Activated B cell treated with CpG ODN at 0.5 μM for 24 hours (primary cell): ENCODE data around the gene ADCY1. TPM values are rescaled to one million over a fixed set of nuclear protein-coding genes. Genes with fewer than 3 reads are reported as not detected.

Experiments used
- ATAC-seq: fragments of 200-7000 bp; cut with Tn5 transposase; one replicate; pipeline ENCODE4 v1.10.0; 2021; ENCODE audit warnings: low read depth, mild to moderate bottlenecking, moderate library complexity
- CTCF ChIA-PET: fragments of 350-600 bp; sonication (Branson Sonifier 250); formaldehyde crosslinking; loops from one replicate; lab custom pipeline; 2021; ENCODE audit warnings: antibody characterized with exemption; lab: Charles Lee
- POLR2A ChIA-PET: fragments of 350-600 bp; sonication (Branson Sonifier 250); formaldehyde crosslinking; loops from one replicate; lab custom pipeline; 2021; ENCODE audit warnings: antibody characterized with exemption; lab: Charles Lee
- DNase-seq: peaks from one replicate; pipeline ENCODE4 v3.0.0; 2022
- H3K27ac Mint-ChIP-seq: one replicate; pipeline ENCODE4 v1.8.0; 2020; ENCODE audit warnings: mixed read lengths
- H3K27me3 Mint-ChIP-seq: one replicate; pipeline ENCODE4 v1.8.0; 2021; ENCODE audit warnings: mixed read lengths
- H3K36me3 Mint-ChIP-seq: one replicate; pipeline ENCODE4 v1.8.0; 2021; ENCODE audit warnings: low read depth, mixed read lengths
- H3K4me1 Mint-ChIP-seq: one replicate; pipeline ENCODE4 v1.8.0; 2021; ENCODE audit warnings: mixed read lengths
- H3K4me3 Mint-ChIP-seq: one replicate; pipeline ENCODE4 v1.8.0; 2020; ENCODE audit warnings: mild to moderate bottlenecking, mixed read lengths
- H3K9me3 Mint-ChIP-seq: one replicate; pipeline ENCODE4 v1.8.0; 2020; ENCODE audit warnings: mixed read lengths
- CTCF ChIP-seq: fragments of 200-600 bp; IDR thresholded peaks from one replicate; pipeline ENCODE4 v1.8.0; 2022; ENCODE audit warnings: antibody characterized with exemption, mild to moderate bottlenecking
- intact Hi-C: fragments of 100-400 bp; cut with micrococcal nuclease; formaldehyde crosslinking; loops from one replicate; pipeline ENCODE4 v1.15.1; 2024
- total RNA-seq: library from RNA; stranded (reverse); gene quantifications from 2 replicates; pipeline ENCODE4 v1.2.3, GENCODE V29; 2022

ADCY1 gene
- total RNA-seq, 1 donor from 2014 or later = not detected

DNA sequence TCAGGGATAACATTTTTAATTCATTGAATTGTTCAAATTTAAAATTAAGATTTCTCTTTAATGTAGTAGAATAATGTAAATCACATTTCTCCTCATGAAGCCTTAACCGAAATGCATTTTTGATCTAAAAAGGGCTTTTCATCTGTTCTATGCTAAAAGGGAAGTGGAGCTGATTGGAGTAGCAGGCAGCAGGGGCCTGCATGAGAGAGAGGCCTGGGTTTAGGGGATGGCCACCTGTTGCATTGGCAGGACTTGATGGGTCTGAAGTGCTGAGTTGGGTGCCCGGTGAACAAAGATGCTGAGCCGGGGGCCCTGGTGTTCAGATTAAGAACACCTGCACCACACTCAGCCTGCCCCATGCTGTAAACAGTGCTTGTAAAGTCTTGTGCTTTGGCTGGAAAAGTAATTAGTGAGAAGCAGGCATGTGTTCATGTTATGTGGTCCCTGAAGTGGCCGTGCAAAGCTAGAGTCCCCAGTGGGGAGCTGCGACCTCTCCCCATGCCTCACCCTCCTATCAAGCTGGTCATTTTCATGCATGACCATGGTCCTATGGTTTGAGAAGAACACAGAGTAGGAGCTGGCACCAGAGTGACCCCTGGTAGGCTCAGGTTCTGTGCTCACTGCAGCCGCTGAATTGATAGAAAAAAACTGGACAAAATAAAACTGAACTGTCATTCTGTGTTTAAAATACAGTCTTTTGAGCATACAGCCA lies 124.3 kb downstream of the ADCY1 start:
- TF ChIP-seq CTCF = no peak
- DNase-seq (no peak), ATAC-seq (no peak)
- Mint-ChIP-seq H3K27me3 (peaks cover 6% of the 10 kb centered on the region), H3K4me1 (no peaks in the 10 kb centered on the region), H3K36me3 (no peaks in the 10 kb centered on the region), H3K4me3 (no peak overlapping the region), H3K27ac (no peak overlapping the region), H3K9me3 (peaks cover under 1% of the 10 kb centered on the region)
- ChIA-PET CTCF (no interaction called here), POLR2A (no interaction called here)
- intact Hi-C loops = no loop called here

DNA sequence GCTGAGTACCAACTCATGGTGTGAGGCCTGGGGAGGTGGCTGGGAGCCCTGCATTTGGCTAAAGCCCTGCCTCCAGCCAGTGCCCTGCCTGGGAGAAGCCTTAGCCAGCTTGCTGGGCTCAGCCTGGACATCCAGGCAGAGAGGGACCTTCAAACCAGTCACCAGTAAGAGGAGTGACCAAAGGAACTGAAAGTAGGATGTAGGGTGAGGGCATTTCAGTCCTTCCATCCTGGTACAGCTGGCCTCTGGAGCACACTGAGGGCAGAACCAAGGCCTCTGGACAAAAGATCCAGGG lies 124.8 kb downstream of the ADCY1 start:
- no peak for DNase-seq
- peaks cover 6% of the 10 kb centered on the region for H3K27me3 Mint-ChIP-seq
- no peak overlapping the region for H3K27ac Mint-ChIP-seq
- ChIA-PET CTCF (no interaction called here), POLR2A (no interaction called here)
- no peaks in the 10 kb centered on the region for H3K9me3 Mint-ChIP-seq
- H3K36me3 Mint-ChIP-seq = no peaks in the 10 kb centered on the region
- intact Hi-C loops = no loop called here
- no peaks in the 10 kb centered on the region for H3K4me1 Mint-ChIP-seq
- ATAC-seq = no peak
- no peak overlapping the region for H3K4me3 Mint-ChIP-seq
- no peak for TF ChIP-seq CTCF

DNA sequence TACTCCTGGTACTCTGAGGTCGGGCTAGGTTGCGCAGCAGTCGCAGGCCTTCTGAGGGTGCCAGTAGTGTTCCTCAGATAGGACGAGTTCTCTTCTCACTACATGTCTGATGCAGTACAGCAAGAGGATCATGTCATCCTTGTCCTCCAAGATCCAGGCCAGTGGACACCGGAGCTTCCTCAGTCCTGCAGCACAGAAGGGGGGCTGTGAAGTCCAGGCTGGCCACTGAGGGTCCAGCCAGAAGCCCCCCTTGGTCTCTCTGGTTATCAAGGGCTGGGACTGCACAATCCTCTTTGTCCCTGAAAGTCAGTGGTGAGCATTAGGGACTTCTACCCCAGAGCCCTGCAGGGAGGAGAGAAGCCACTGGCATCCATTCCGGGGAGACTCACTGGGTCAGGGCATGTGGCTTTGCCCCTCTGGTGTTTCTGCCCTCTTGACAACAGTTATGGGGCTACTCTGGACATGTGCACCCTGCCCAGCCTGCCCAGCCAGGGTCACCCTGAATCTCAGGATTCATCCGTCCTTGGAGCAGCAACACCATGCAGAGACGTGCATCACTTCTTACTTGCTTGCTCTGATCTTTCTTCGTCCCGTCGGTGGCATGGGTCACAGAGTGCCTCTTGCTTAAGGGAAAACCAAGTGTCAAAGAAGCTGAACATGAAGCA lies 125.7 kb downstream of the ADCY1 start:
- Mint-ChIP-seq H3K4me1 (no peaks in the 10 kb centered on the region), H3K27ac (no peak overlapping the region), H3K27me3 (peaks cover 8% of the 10 kb centered on the region), H3K36me3 (no peaks in the 10 kb centered on the region), H3K9me3 (no peaks in the 10 kb centered on the region), H3K4me3 (no peak overlapping the region)
- ChIA-PET CTCF (no interaction called here), POLR2A (no interaction called here)
- intact Hi-C loops = no loop called here
- DNase-seq = no peak
- TF ChIP-seq CTCF = no peak
- no peak for ATAC-seq

DNA sequence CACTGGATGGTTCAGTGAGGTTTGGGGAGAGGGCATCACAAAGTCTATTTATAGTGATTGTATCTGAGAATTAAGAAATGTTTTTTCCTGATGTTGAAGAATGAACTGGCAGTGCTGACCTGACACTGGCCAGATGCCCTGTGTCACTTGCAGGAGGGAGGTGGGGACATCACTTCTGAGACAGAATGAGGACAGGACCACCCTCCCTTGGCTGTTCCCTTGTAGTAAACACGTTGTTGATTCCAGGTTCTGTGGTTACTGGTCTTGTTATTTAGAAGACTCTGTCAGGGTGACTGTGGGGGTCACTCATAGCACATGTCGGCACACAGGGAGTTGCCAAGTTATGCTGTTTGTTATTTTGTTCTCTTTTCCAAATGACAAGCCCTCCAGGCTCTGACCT lies 126.4 kb downstream of the ADCY1 start:
- ChIA-PET CTCF (no interaction called here), POLR2A (no interaction called here)
- no peak overlapping the region for H3K4me3 Mint-ChIP-seq
- H3K27ac Mint-ChIP-seq = no peak overlapping the region
- H3K36me3 Mint-ChIP-seq = no peaks in the 10 kb centered on the region
- H3K4me1 Mint-ChIP-seq = no peaks in the 10 kb centered on the region
- no peak for TF ChIP-seq CTCF
- no peak for ATAC-seq
- no peaks in the 10 kb centered on the region for H3K9me3 Mint-ChIP-seq
- DNase-seq = no peak
- H3K27me3 Mint-ChIP-seq = peaks cover 8% of the 10 kb centered on the region
- intact Hi-C loops = no loop called here

- Mint-ChIP-seq H3K4me1 (no peaks in the 10 kb centered on the region), H3K4me3 (no peak overlapping the region), H3K36me3 (no peaks in the 10 kb centered on the region), H3K9me3 (no peaks in the 10 kb centered on the region), H3K27me3 (peaks cover 11% of the 10 kb centered on the region), H3K27ac (no peak overlapping the region)
- intact Hi-C loops = no loop called here
- TF ChIP-seq CTCF = no peak
- ChIA-PET POLR2A (no interaction called here), CTCF (no interaction called here)
- DNase-seq (peak; percentile 4), ATAC-seq (no peak)
These were observed 127.7 kb downstream of the ADCY1 start for GRCh38 chr7:45701701-45702510.
